SK-N-MC (cell line): ENCODE results near the gene DNAH10.

Experiments used
- DNase-seq: peaks from one replicate; pipeline ENCODE4 v3.0.0-alpha.2; 2011; ENCODE audit warnings: low read depth, low spot score
- H3K27ac ChIP-seq: fragments of 200-600 bp; sonication (generic); 2 replicates; pipeline ENCODE4 v1.5.1; 2016; ENCODE audit warnings: mixed run types
- H3K36me3 ChIP-seq: fragments of 200-600 bp; sonication (generic); 2 replicates; pipeline ENCODE4 v1.6.1; 2017; ENCODE audit warnings: antibody characterized with exemption, low read length, mixed read lengths; ENCODE audit not compliant: insufficient read depth
- H3K4me3 ChIP-seq: fragments of 200-600 bp; sonication (generic); 2 replicates; pipeline ENCODE4 v1.5.1; 2016
- H3K9ac ChIP-seq: fragments of 200-600 bp; sonication (generic); 2 replicates; pipeline ENCODE4 v1.8.0; 2017; ENCODE audit warnings: mixed run types, mixed read lengths; ENCODE audit not compliant: insufficient read length
- H3K9me3 ChIP-seq: fragments of 200-600 bp; sonication (generic); 2 replicates; pipeline ENCODE4 v1.6.1; 2017; ENCODE audit warnings: low read depth, mild to moderate bottlenecking, antibody characterized with exemption, low read length, moderate library complexity, mixed read lengths
- EZH2 ChIP-seq: fragments of 200-600 bp; sonication (generic); IDR thresholded peaks from one replicate; pipeline ENCODE4 v1.6.1; 2017; ENCODE audit warnings: antibody characterized with exemption
- FOXP2 ChIP-seq: optimal IDR thresholded peaks from 2 replicates; pipeline ENCODE3; 2011; ENCODE audit warnings: mild to moderate bottlenecking, moderate library complexity; ENCODE audit not compliant: insufficient read depth; ENCODE audit errors: extremely low read length, control extremely low read depth
- POLR2AphosphoS5 ChIP-seq: IDR thresholded peaks from 2 replicates; pipeline ENCODE4 v1.6.1; 2012; ENCODE audit warnings: mild to moderate bottlenecking, low read depth, low read length, borderline replicate concordance

Gene DNAH10

DNA sequence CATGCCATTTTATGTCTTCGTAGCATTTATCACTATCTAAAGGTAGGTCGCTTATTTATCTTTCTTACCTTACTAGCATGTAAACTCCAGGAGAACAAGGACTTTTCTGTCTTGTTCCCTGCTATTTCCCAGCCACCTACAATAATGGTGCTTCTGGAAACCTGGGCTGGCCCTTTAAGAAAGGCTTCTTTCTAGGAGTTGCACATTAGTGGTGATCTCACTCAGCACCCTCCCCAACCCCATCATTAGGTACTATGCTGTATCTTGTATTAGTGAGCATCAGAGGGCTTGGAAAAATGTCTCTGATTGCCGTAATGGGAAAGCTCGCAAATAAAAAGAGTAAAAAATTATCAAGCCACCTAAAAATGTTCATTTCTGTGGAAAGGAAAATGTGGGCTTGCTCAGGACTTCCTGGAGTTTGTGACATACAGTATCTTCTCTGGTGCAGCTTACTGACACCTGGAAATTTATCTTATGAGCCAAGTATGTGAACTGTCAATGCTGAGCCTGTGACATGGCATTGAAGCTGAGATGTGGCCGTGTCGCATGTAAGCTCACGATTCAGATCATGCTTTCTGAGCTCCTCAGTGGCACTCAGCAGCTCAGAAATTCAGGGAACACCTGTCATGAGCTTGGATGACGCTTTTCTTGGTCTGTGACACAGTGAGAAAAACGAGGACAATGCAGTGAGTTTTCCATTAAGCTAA, 198.1 kb downstream of the DNAH10 start:
- Histone ChIP-seq H3K36me3 (no peaks in the 10 kb centered on the region), H3K9ac (no peak overlapping the region), H3K4me3 (no peak overlapping the region), H3K9me3 (no peaks in the 10 kb centered on the region), H3K27ac (no peak overlapping the region)
- no peak for TF ChIP-seq POLR2AphosphoS5
- TF ChIP-seq FOXP2, result no peak
- no peak for TF ChIP-seq EZH2
- DNase-seq, result no peak

DNA sequence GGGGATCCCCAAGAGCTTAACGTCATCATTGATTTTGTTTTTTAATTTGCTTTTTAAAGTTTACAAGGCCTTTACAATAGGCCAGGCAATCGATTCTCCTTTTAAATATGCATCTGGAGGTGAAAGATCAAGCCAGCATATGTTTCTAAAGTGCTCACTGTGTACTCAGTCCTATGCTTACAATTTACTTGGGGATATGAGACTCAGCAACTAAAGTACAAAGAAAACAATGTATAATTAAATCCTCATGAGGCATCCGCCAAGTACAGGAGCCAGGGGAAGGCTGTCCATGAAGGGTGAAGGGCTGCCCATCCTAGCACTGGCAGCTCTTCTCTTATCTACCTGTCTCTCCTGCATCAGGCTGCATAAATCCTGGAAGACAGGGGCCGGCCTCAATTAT, 198.8 kb downstream of the DNAH10 start:
- Histone ChIP-seq H3K27ac (no peak overlapping the region), H3K4me3 (no peak overlapping the region), H3K9ac (no peak overlapping the region), H3K9me3 (no peaks in the 10 kb centered on the region), H3K36me3 (no peaks in the 10 kb centered on the region)
- no peak for TF ChIP-seq FOXP2
- no peak for TF ChIP-seq POLR2AphosphoS5
- TF ChIP-seq EZH2, result no peak
- DNase-seq, result no peak

DNA sequence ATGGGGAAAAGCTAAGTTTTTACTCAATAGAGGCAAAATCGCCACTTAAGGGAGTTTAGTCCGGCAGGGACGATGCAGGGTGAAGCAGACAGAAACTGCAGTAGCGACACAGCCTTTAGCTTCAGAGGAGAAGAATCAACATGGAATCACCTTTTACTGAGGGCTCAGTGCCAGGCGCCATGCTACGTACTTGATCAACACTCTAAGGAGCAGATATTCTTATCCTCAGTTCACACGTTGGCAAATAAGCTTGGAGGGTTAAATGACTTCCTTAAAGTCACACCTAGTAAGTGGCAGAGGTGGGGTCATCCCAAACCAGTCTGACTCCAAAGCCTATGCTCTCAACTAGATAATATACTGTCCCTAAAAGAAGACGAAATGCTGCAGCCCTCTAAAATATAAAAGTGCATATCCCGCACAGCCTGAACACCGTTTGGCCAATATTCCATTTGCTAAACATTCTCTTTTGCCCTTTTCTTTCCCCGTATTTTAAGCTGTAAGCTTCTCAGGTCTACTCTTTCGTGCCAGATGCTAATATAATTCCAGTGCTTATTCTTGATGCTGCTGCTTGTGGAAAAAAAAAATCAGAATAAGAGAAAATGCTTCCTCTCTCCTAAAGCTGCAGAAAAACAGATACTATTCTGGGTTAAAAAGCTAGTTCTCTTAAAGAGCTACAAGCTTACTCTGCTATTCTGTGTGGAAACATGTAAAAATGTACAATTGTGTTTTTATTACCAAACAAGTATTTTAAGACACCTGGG, 199.7 kb downstream of the DNAH10 start:
- Histone ChIP-seq H3K9ac (no peak overlapping the region), H3K27ac (no peak overlapping the region), H3K4me3 (no peak overlapping the region), H3K36me3 (no peaks in the 10 kb centered on the region), H3K9me3 (no peaks in the 10 kb centered on the region)
- no peak for TF ChIP-seq EZH2
- TF ChIP-seq POLR2AphosphoS5, result no peak
- no peak for TF ChIP-seq FOXP2
- no peak for DNase-seq

DNA sequence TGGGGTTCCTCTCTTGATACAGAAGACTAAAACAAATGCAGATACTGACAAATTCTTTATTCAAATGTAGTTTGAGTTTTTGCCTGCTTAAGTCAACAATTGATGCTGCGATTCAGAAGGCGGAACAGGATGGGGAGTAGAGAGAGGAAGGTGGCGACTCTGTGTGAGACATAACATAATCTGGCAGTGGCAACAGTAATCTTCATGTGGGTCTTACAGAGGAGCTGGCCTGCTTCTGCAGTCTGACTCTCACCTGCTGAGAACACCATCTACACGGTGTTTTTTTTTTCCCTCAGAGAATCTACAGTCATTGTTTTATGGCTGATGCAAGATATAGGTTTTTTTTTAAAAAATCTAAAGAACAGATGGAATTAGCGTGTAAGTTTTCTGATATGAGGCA, 200.4 kb downstream of the DNAH10 start:
- H3K36me3 ChIP-seq, result no peaks in the 10 kb centered on the region
- no peak overlapping the region for H3K4me3 ChIP-seq
- H3K9ac ChIP-seq, result no peak overlapping the region
- TF ChIP-seq EZH2 (no peak), POLR2AphosphoS5 (no peak), FOXP2 (no peak)
- H3K9me3 ChIP-seq, result no peaks in the 10 kb centered on the region
- no peak overlapping the region for H3K27ac ChIP-seq
- DNase-seq, result no peak

DNA sequence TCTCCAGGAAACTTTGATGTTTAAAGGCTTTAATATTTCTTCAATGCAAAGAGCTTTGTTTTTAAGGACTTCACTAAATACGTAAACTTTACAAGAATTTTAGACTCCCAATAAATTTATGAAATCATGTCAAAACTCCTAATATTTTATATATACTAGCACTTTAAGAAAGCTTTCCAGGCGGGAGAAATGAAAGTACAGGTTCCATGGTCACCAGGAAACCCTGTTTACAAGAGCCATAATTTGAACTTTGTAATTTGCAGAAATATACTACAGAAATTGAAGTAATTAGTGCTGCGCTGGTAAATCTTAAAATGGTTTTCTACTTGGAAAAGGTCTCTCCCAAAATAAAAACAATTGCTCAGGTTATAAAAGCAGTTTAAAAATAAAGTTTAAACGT, 201.7 kb downstream of the DNAH10 start:
- H3K27ac ChIP-seq, result no peak overlapping the region
- no peak for DNase-seq
- H3K36me3 ChIP-seq, result no peaks in the 10 kb centered on the region
- no peak for TF ChIP-seq POLR2AphosphoS5
- TF ChIP-seq FOXP2, result no peak
- no peak for TF ChIP-seq EZH2
- H3K4me3 ChIP-seq, result no peak overlapping the region
- H3K9me3 ChIP-seq, result no peaks in the 10 kb centered on the region
- no peak overlapping the region for H3K9ac ChIP-seq

DNA sequence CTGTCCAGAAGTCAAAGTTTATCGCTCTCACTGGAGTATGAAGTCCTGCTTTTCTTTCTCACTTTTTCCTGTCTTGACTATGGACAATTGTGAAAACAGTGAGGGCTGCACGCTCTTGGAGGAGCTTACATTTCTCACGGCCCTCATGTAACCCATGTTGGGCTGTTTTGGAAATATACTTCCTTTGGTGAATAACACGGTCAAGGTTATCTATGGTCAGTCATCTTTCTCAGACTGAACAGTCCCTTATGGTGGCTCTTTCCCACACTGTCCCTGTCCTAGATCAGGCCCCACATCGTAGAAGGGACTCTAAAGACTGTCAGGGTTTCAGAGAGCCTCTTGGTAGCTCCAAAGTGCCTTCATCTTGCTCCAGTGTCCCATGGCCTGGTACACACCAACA, 203.3 kb downstream of the DNAH10 start:
- H3K9ac ChIP-seq, result no peak overlapping the region
- TF ChIP-seq FOXP2 (no peak), EZH2 (no peak), POLR2AphosphoS5 (no peak)
- no peaks in the 10 kb centered on the region for H3K36me3 ChIP-seq
- H3K27ac ChIP-seq, result no peak overlapping the region
- H3K9me3 ChIP-seq, result no peaks in the 10 kb centered on the region
- DNase-seq, result no peak
- H3K4me3 ChIP-seq, result no peak overlapping the region

DNA sequence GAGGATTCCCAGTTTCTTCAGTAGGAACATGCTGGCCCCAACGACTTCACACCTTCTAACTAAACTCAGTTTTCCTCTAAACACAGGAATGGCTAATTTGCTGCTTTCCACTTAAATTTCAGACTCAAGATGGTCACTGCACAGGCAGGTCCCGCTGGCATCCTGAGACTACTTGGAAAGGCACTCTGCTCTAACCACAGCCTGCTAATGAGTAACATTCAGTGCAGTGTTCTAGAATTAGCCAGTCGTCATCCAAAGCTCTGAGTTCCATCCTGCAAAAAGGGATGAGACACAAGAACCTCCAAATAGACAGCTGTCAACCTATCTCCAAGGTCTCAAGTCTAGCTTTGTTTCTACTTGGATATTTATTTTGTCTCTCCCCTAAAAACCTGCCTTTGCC, 204.5 kb downstream of the DNAH10 start:
- no peak for DNase-seq
- H3K9me3 ChIP-seq, result no peaks in the 10 kb centered on the region
- no peak overlapping the region for H3K4me3 ChIP-seq
- H3K36me3 ChIP-seq, result no peaks in the 10 kb centered on the region
- H3K9ac ChIP-seq, result no peak overlapping the region
- H3K27ac ChIP-seq, result no peak overlapping the region
- TF ChIP-seq EZH2 (no peak), POLR2AphosphoS5 (no peak), FOXP2 (no peak)

DNA sequence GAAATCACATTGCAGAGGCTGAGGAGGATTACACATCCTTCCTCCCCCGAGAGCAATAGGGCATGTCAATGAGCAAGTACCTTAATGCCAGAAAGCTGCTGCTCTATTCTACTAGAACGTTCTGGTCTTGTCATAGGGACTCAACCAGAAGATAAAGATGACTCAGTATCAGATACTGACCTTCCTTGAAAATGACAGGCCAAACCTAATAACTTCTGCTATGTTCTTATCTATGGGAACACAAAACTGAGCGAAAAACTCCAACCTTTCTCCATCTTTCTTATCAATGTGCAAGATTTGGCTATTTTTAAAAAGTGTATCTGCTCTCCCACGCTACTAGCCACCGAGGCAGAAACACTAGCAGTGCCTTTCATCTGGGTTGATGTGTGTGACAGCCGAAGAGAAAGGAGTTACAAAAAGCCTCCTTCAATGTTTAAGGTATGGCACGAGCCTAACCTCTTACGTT, 205.1 kb downstream of the DNAH10 start:
- TF ChIP-seq POLR2AphosphoS5 (no peak), FOXP2 (no peak), EZH2 (no peak)
- Histone ChIP-seq H3K9ac (no peak overlapping the region), H3K27ac (no peak overlapping the region), H3K4me3 (no peak overlapping the region), H3K9me3 (no peaks in the 10 kb centered on the region), H3K36me3 (no peaks in the 10 kb centered on the region)
- DNase-seq, result no peak
